NCI-H510A treated with DMSO at 0.1 percent for 48 hours (cell line): Measurements from ENCODE around the gene CNTROB.
A peak's percentile ranks its signal among the peaks of the same experiment; 100 is the strongest.

ENCODE experiments used
- DNase-seq: peaks from one replicate; lab custom pipeline; 2025; lab: John Stamatoyannopoulos, UW

The CNTROB gene

DNA sequence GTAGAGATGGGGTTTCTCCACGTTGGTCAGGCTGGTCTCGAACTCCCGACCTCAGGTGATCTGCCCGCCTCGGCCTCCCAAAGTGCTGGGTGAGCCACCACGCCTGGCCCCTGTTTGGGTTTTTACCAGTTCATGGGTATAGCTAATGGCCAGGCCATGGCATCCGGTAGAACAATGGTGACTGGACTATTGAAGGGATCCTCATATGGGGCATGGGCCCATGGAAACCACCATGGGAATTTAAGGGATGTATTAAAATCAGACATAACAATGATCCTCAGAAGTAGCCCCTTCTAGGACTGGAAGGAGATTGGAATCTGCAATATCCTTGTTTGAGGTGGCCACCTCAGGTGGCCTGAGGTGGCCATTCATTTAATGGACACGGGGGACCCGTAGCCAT is 52.9 kb downstream of the CNTROB start:
- no peak for DNase-seq

GRCh38 chr17:7987112-7987893 is 55.3 kb downstream of the CNTROB start:
- no peak for DNase-seq

GRCh38 chr17:7988750-7989178 is 56.8 kb downstream of the CNTROB start:
- peak; percentile 77 for DNase-seq

GRCh38 chr17:7989781-7990655 is 58.0 kb downstream of the CNTROB start:
- peak; percentile 77 for DNase-seq

DNA sequence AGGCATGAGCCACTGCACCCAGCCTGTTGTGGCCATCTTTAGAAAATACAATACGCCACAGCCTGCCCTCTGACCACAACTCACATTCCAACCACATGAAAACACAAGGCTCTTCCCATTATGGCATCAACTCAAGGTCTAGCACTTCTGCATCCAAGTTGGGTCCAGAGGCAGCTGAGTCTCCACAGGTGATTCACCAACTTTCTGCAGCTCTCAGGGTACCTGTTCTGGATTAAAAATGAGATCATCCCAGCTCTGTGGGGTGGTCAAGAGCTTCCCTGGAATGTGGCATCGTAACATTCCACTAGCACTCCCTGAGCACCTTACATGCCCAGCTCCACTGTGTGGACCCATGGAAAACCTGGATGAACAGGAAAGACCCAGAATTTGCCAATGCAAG is 60.5 kb downstream of the CNTROB start:
- DNase-seq, result no peak

DNA sequence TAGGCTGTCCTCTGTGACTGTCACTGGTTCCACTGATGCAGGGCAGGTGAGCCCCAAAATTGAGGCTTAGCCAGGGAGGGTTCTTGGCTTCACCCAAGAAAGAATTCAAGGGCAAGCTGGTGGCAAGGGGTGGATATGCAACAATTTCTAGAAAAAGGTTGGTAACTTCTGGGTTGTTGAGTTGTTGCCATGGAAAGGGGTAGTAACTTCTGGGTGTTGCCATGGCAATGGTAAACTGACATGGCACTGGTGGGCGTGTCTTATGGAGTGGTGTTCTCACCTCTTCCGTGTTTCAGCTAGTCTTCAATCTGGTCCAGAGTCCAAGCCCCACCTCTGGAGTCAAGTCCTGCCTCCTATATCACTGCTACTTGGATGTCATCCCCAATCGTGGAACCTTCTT is 60.9 kb downstream of the CNTROB start:
- no peak for DNase-seq

GRCh38 chr17:7993972-7994589 is 62.1 kb downstream of the CNTROB start:
- no peak for DNase-seq

- no peak for DNase-seq
Observed at GRCh38 chr17:7995724-7996123, 63.7 kb downstream of the CNTROB start.

DNA sequence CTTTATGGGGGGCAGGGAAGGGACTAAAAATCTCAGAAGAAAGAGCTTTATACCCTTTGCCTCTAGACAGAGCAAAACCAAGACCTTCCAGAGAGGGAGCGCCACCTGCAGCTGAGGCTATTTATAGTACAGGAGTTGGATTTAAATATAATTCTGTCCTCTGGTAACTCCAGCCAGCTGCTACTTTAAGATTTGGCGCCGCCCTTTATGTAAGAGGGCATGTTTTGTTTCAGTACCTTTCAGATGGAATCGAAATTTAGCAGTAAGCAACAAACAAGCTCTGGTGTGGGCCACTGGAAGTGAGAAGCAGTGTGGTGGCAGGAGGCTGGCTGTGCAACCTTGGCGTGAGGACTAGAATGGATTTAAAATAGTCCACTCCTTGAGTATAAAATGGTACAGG is 65.2 kb downstream of the CNTROB start:
- DNase-seq, result peak; percentile 13
